Colon (tissue), 2 donors: ENCODE results near the gene THAP2.

Experiments
- FAIRE-seq: peaks from 2 replicates; lab custom pipeline; 2012; peaks lifted over from hg19 to GRCh38; lab: Jason Lieb, UNC
- donor health status: control.
- donor health status: control.

The THAP2 gene

DNA sequence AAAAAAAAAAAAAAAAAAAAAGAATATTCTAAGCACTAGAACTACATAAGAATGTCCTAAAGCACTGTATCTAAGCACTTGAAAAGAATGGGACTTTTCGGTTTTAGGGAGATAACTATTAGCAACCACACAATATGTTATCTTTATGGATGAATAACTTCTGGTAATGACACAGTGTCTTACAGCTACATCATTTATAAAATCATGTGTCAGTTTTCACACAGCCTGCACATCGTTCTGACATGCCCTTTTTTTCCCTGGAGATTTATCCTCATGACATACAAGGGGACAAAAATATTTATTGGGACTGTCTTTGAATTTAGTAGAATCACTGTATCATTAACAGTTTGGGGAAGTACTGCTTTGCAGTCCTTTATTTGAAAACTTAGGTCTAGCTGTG lies 39.1 kb downstream of the THAP2 start:
- no peak for FAIRE-seq

DNA sequence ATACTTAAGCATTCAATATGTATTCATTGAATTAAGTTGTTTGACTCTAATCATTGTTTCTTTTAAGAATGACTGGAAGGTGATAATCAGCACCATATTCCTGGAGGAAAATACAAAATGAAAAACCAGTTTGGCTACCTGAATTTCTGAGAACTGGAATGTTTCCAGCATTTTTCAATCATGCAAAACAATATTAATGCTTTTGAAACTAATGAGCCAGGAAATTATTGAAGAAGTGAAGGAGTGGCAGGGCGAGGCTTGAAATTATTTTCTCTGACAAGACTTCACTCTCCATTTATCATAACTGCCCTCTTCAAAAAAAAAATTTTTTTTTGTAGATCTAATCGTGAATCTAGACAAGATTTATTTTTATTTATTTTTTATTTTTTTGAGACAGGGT lies 40.8 kb downstream of the THAP2 start:
- no peak for FAIRE-seq

DNA sequence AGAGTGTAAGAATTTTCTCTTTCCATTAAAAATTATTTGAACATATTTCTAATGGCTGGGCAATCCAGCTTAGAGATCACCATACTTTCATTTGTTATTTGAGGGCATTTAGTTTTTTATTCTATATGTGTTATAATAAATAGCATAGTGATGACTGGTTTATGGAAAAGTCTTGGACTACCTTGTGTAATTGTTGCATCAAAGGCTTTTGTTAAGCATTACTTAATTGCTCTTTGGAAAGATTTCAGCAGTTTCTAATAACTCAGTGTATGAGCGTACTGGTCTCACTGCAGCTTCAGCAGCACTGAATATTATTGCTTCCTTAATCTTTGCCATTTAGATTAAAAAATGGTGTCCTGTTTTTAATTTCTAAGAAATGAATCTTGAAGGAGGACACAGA lies 44.6 kb downstream of the THAP2 start:
- FAIRE-seq, result no peak

DNA sequence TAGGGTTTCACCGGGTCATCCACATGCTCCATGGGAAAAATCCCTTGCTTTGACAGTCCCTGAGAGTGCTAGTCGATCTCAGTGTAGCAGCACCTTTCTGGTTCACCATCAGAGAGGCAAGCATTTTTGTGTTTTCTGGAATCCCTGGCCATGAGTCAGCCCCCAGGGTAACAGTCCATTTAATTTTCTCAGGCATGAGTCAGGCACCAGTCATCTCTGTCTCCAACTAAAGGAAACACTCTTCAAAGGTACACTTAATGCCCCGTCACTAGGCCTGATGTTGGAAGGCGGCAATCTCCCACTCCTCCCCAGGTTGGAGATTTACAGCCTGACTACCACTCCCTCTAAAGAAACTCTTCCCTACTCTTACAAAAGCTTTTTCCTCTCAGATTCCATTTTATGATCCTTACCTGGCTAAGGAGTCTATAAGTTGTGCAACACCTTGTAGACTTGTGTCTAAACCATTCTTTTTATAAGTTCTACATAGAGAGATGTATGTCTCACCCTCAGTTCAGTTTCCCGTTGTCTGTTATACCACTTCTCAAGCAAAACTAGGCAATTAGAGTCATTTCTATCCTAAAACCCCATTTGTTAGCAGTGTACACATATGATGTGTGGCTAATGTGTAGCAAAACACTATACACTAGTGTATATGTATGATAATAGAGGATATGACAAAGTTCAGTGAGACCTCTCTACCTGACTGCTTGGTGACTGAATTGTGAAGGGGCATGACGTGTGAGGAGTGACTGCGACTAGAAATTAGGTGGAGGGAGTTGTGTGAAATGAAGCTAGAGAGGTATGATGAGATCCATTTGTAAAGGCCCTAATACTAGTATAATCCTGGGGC lies 46.4 kb downstream of the THAP2 start:
- no peak for FAIRE-seq

DNA sequence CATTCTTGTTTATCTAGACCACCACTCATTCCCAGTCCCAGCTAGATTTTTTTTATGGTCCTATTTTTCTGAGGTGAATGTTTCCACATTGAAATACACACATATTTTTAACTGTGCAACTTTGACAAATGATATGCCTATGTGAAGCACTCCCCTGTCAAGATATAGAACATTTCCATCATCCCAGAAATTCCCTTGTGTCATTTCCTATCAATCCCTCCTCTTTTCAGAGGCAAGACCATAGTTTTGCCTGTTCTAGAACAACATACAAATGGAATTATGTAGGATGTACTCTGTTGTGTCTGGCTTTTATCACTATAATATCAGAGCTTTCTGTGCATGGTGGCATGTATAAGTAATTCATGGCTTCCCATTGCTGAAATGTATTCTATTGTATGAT lies 54.5 kb downstream of the THAP2 start:
- no peak for FAIRE-seq

DNA sequence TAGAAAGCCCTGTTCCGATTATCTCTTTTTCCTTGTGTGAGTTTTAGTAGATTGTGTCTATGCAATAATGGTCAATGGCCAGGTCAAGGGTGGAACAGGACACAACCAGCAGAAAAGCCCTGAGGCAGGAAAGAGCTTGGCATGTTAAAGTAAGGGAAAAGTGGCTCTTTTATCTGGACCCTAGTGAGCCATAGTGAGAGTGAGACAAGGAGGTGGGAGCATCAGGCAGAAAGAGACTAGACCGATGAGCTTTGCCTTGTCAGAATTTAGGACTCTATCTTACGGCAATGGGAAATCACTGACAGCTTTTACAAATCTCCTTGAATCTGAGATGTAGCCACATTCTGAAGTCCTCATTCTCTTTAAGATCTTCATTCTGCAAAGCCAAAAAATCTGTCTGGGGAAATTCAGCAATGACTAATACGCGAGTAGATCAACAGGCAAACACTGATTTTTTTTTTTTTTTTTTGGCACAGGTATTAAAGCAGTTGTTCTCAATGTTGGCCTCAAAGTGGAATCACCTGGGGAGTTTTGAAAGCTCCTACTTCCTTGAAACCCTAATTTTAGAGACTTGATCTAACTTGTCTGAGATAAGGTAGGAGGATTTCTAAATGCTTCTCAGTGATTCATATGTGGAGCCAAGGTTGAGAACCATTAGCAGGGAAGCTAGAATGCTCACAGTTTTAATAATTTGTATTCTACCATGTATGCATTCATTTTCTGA lies 55.7 kb downstream of the THAP2 start:
- no peak for FAIRE-seq

DNA sequence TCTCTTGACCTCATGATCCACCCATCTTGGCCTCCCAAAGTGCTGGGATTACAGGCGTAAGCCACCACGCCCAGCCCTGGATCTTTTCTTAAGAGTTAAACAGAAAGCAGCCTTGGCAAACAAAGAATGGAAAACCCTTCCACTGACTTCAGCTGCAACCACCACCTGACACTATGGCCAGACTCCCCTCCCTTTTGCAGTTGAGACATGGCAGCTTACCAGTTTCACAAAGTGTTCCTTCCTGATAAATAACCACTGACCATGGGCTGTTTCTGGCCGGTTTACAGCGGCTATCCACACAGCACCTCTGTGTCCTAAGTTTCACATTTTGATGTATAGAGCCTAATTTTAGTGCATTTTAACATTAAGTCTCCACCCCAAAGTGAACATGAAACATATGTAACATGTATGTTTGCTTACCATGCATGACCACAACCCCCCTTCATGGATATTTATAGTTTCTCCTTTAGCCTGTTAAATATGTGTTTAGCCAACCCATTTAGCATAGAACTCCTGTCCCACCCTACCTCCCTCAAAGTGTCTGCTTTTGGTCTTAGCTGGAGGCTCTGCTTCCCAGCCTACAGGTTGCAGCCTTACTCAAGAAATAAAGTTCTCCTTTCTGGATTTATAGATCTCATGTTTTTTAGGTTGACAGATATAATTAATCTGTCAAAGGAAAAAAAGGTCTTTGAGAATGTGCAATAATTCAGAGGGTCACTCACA lies 57.8 kb downstream of the THAP2 start:
- FAIRE-seq, result no peak

DNA sequence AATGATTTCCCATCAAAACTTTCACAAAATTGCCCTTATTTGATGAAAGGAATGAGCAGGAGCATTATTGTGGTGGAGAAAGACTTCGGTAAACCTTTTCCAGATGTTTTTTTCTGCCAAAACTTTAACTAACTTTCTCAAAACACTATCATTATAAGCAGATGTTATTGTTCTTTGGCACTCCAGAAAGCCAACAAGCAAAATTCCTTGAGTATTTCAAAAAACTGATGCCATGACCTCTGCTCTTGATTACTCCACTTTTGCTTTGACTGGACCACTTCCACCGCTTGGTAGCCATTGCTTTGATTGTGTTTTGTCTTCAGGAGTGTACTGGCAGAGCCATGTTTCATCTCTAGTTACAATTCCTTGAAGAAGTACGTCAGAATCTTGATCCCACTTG lies 60.9 kb downstream of the THAP2 start:
- FAIRE-seq, result no peak

DNA sequence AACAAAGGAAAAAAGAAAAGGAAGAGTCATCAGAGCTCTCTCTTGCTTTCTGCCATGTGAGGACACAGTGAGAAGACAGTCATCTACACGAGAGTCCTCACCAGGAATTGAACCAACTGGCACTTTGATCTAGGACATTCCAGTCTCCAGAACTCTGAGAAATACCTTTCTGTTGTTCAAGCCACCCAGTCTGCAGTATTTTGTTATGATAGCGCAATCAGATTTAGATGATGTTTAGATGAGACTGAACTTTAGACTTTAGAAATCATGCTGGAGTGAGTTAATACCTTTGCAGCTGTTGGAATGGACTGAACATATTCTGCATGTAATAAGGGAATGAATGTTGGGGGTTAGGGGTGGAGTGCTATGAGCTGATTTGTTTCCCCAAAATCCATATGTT lies 62.4 kb downstream of the THAP2 start:
- FAIRE-seq, result no peak

DNA sequence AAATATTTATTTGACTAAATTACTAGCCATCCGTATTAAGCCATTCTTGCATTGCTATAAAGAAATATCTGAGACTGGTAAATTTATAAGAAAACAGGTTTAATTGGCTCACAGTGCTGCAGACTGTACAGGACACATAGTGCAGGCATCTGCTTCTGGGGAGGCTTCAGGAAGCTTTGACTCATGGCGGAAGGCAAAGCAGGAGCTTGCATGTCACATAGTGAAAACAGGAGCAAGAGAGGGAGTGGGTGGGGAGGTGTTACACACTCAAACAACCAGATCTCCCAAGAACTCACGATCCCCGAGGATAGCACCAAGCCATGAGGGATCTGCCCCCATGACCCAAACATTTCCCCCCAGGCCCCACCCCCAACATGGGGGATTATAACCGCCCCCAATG lies 63.9 kb downstream of the THAP2 start:
- no peak for FAIRE-seq
